Sciatic nerve (tissue), 2 donors: Measurements from ENCODE around the gene TBC1D5. TPM values are rescaled to one million over a fixed set of nuclear protein-coding genes. Genes with fewer than 3 reads are reported as not detected.
"Not testable (repeated sequence)": the region's sequence is repeated elsewhere in the genome, so short reads cannot be mapped to it uniquely, and the experiment has no call there.

Experiments used
- ATAC-seq: fragments of 200-7000 bp; cut with Tn5 transposase; one replicate; pipeline ENCODE4 v1.9.1; 2020; ENCODE audit warnings: mild to moderate bottlenecking, moderate library complexity
- DNase-seq: peaks from one replicate; pipeline ENCODE4 v3.0.0-alpha.2; 2020; ENCODE audit warnings: low spot score
- intact Hi-C: fragments of 100-400 bp; cut with DNase I; formaldehyde crosslinking; loops from one replicate; pipeline ENCODE4 v1.14.2; 2022
- total RNA-seq: library from RNA; stranded (reverse); fragmentation: NEBNext Ultra II Directional; extraction: Animal tissue kit (Norgen Biotek cat#: 25700); gene quantifications from one replicate; pipeline ENCODE4 v1.2.1, GENCODE V29; 2021
- donor health status: DM: no; HTN: no; CAD: no.
- donor health status: DM: no; HTN: no; CAD: no.

The TBC1D5 gene
- total RNA-seq, 1 donor from 2014 or later = 82.6 TPM

DNA sequence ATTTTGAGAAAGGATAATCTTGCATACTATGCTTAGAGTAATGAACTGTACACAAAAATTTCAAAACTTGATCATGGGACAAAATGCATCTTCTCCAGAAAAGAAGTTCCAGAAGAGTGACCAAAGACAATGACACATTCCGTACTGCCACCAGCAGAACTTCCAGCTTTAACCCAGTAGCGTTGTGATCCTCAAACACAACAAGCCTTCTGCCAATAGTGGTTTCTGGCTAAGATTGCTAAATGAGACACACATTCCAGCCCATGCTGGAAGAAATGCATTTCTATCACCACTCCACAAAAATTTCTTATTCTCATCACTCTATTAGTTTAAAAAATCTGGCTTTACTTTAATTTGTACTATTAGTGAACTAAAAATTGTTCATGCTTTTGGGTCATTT, 334.9 kb downstream of the TBC1D5 start:
- ATAC-seq (no peak), DNase-seq (no peak)
- intact Hi-C loops = no loop called here

DNA sequence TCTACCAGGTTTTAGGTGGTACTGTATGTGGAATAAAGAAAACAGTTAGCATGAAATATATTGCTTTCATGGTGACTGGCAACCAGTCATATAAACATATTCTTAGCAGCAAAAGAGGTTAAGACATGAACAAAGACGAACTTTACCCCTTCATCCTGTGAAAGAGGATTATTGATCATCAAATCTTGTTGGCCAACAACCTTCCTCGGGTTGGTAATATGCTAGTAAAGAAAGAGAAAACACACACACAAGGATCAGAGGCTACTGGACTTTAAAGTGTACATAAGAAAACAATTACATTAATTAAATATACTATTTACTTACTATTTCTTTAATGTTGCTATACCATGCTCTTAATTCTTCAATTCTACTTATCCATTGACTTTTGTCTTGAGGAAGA, 337.9 kb downstream of the TBC1D5 start:
- intact Hi-C loops = no loop called here
- DNase-seq (no peak), ATAC-seq (no peak)

DNA sequence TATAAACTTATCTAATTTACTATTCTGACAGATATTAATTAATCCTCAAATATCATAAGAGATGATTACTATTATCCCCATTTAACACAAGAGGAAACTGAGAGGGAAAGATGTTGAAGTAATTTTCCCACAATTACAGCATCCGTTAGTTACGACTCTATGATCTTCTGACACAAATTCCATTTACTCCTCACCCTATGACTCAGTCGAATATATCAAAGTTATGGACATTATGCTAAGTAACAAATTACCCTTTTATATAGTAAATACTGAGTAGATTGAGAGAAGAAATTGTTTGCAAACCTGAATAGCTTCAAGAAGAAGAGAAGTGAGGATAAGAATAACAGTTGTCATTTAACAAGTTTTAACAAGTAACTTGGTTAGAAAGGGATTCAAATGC, 340.0 kb downstream of the TBC1D5 start:
- no peak for ATAC-seq
- no peak for DNase-seq
- intact Hi-C loops = no loop called here

DNA sequence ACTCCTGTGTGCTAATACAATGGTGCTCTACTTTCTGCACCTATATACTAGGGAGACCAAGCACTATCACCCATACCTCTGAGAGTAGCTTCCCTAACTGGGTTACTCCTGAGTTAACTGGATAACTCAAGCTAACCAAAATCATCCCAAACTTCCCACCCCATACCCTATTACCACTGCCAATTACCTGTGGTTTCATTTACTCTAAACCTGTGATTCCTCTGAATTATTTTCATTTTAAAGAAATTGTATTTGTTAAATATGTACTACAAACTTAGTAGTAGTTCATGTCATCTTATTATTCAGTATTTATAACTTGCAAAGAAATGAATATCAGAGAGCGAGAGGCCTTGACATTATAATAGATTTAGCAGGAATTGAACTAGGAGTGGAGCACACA, 340.5 kb downstream of the TBC1D5 start:
- DNase-seq (no peak), ATAC-seq (no peak)
- intact Hi-C loops = no loop called here

DNA sequence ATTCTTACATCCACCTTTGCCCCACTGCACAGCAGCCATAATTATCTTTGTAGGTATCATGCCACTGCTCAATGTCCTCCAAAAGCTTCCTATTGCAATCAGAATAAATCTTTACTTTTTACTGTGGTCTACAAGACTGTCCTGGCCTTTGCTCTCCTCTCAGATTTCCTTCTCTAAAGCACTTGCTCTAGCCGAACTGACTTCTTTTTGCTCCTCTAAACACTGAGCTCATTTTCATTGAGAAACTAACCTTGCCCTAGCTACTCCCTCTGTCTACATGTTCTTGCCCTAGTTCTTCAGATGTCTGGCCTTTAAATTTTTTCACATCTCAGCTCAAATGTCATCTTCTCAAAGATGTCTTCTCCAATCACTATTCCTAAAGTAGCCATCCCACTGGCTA, 342.8 kb downstream of the TBC1D5 start:
- intact Hi-C loops = no loop called here
- ATAC-seq = no peak
- DNase-seq = no peak

DNA sequence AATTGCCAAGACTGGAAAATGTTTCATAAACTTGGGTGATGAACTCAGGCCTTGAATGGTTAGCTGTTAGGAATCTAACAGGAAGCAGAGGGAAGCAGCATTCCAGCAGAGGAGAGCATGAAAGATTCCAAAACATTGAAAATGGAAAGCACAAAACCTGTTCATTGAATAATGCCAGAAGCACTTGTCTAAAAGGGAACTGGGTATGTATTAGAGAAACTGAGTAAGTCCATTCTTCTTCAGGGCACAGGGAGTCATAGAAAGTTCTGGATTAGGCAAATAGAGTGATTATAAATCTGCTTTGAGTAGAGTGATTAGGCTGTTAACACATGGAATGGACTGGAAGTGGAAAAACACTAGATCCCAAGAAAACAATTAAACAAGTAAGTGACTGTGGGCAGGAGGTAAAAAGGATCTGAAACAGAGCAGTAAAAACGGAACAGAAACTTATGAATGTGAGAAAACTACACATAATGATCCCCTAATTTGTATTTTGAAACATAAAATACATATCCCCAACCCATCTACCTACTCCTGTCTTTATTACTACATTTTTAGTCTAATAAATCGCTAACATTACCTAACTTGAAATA, 343.4 kb downstream of the TBC1D5 start:
- ATAC-seq = no peak
- no peak for DNase-seq
- intact Hi-C loops = no loop called here

DNA sequence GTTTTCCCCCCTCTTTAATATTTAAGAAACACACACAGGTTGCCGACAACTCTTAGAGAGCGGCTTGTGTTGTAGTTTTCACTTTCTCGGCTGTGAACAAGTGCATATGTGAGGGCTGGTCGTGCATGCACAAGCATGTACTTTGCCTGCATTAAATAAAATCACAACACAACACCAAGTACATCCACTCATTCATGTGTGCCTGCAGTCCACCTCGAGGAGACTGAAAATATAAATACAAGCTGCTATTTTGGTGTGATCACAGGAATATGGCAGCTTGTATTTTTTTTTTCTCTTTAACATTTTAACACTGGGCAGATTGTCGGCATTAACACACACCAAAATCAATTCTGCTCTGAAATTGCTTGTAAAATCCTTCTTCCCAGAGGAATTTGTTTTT, 346.4 kb downstream of the TBC1D5 start:
- intact Hi-C loops = no loop called here
- ATAC-seq = no peak

DNA sequence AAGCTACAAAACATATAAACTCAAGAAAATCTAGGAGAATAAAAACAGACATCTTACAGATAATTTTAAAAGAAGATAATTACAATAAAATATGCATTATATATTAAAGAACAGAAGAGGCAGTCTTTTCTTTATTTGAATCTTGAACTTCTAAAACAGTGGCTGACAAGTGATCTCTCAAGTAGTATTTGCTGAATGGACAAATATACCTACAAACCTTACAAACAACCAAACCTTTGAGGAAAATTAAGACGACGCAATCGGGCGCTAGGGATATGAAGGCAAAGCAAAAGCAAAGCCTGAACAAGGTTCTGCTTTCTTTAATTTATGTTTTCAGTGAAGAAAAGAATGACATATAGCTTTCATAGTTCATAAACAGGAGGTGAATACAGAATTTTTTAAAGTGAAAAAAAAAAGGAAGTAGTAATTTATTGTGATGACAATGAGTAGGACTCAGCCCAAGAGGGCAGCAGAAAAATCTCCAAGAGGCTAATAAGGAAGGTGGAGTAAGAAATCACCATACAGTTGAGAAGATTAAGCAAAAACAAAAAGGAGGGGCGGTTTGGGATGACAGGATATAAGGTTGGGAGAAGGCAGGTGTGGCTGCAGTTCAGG, 347.8 kb downstream of the TBC1D5 start:
- intact Hi-C loops = no loop called here
- no peak for DNase-seq
- ATAC-seq = no peak

More for the DNA sequence above, 346.4 kb downstream of the TBC1D5 start:
- no peak for DNase-seq

DNA sequence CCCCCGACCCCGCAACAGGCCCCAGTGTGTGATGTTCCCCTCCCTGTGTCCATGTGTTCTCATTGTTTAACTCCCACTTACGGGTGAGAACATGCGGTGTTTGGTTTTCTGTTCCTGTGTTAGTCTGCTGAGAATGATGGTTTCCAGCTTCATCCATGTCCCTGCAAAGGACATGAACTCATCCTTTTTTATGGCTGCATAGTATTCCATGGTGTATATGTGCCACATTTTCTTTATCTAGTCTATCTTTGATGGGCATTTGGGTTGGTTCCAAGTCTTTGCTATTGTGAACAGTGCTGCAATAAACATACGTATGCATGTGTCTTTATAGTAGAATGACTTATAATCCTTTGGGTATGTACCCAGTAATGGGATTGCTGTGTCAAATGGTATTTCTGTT, 349.9 kb downstream of the TBC1D5 start:
- ATAC-seq, DNase-seq, intact Hi-C loops: not testable (repeated sequence)

DNA sequence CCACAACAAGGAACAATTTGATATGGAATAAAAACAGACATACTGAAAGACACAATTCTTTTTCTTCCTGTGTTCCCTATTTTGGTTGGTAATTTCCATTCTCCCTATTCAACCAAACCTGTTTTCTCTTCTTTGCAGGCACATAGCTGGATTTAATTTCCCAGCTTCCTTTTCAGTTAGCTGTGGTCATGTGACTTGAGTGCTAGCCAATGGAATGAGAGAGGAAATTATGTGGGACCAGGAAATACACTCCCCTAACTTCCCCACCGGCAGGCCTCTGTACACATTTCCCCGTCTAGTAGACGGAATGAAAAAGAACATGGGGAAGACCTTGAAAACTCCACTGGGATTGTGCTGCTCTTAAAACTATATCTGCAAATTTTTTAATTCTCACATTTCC, 351.6 kb downstream of the TBC1D5 start:
- ATAC-seq (no peak), DNase-seq (no peak)
- intact Hi-C loops = no loop called here

DNA sequence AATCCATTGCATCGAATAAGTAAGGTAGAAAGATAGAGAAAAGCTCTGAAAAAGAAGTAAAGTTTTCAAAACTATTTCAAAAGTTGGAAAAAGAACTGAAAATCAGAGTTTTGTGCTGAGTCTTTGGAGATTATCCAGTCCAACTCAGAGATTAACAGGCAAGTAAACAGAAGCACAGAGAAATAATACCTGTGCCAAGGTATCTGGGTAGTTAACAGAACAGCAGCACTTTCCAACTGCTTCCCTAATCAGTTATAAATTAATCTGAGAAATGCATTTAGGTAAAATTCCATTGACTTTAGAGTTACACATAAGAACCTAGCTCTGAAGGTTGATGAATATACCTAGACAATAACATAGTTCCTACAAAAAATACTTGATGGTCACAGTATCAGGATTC, 355.3 kb downstream of the TBC1D5 start:
- no peak for DNase-seq
- no peak for ATAC-seq
- intact Hi-C loops = no loop called here

DNA sequence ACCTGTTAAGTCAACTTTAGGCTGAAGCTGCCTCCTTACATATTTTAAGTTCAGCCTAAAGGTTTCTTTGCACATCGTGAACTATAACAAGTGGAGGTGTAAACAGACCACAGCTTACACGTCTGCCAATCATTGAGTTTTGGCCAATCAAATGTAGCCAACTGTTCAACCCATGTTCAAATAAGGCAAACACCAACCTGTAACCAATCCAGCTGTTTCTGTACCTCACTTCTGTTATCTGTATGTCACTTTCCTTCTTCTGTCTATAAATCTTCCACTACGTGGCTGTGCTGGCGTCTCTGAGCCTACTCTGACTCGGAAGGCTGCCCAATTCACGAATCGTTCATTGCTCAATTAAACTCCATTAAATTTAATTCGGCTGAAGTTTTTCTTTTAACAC, 356.0 kb downstream of the TBC1D5 start:
- intact Hi-C loops = no loop called here
- DNase-seq (no peak), ATAC-seq (no peak)

DNA sequence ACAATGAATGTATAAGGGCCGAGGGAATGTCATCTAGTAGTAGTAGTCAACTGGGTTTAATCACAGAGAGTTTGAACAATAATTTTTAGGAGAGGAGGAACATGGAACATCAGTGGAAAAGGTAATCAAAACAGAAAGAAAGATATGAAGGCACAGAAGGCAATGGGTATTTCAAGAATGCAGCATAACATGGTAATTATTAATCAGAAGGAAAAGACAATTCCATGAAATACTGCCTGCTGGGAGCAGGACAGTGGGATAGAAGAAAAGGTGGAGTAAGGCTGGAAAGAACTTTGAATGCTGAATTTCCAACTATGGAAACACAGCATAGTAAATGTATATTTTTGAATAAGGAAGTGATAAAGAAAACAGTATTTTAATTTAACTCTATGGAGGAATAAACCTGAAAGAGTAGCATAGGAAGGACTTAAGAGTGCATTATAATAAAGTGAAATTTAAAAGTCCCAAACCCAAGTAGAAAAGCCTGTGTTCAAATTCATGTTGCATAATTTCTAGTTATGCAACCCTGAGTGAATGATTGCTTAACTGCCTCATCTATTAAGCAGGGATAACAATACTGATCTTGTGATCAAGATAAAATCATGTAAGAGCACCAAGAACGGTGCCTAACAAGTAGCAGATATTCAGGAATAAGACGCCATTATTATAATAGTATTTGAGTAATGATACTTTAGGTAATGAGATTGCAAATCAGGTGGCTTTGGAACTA, 357.7 kb downstream of the TBC1D5 start:
- ATAC-seq (peak; percentile 57), DNase-seq (no peak)
- intact Hi-C loops = no loop called here

DNA sequence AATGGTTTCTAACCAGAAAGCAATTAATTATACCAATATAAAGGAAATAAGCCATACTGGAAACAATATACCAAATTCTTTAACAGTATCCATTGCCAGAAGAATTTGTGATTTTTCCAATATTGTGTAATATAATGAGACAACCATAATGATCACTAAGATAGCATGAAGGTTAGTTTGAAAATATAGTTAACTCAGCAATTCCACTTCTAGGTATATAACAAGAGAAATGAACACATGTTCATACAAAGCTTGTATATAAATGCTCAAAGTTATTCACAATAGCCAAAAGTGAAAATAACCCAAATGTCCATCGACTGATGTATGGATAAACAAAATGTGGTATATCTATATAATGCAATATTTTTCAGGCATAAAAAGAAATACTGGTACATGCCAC, 369.1 kb downstream of the TBC1D5 start:
- DNase-seq = no peak
- intact Hi-C loops = no loop called here
- ATAC-seq = no peak

DNA sequence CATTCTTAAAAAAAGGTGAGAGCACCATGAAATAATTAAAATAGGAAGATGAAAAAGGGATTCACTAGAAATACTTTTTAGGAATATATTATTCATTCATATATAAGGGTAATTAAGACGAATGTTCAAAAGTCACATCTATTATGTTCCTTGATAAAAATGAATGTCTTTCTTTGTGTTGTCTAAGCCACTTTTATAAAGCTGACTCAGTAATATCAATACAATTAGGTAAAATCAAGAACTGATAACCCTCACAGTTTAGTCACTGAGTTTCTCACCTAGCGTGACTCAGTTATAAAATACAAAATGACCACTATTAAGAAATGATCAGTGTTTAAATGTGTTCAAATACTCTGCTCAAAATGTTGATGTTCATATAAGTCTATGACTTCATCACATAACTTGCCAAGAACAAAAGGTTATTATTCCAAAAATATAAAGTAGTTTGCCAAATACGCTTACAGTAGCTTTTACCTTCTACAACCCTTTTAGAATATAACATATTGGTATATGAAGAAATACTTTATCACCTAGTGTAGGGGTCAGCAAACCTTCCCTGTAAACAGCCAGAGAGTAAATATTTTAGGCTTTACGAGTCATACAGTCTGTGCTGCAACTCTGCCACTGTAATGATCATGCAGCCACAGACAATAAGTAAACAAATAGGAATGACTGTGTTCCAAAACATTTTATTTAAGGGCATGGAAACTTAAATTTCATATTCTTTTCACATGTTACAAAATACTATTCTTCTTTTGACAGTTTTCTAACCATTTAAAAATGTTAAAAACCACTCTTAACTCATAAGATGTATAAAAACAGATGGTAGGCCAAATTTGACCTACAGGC, 369.8 kb downstream of the TBC1D5 start:
- DNase-seq (no peak), ATAC-seq (no peak)
- intact Hi-C loops = no loop called here

DNA sequence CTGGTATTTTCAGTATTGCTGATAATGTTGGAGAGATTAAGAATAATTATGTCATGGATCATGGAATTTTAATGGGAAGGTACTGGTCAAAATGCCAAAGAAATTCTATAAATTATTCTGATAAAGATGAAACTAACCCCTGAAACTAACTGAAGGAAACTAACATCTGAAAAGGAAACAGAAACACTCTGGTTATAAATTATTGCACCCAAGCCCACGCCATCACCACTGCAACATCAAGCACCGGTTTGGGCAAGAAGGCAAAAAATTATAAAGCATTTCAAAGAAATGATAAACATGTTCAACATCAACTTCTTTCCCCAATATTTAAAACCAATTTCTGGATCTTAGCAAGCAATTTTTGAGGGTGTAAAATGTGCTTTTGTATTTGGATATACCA, 372.5 kb downstream of the TBC1D5 start:
- ATAC-seq (no peak), DNase-seq (no peak)
- intact Hi-C loops = no loop called here

DNA sequence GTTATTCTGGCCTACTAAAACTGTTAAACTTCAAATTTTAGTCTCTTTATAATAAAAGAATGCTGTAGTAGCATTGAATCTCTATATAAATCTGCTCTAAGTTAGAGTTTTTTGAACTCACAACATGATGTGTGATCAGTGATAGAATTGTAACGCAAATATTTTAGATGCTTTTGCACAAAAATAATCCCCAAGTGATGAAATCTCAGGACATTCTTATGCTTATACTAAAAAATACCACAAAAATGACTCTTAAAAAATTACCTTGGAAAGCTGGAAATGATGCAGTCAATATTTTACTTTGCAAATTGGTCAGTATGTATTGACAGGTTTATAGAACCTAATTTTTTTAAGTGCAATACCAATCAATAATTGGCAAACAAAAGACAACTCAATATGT, 375.3 kb downstream of the TBC1D5 start:
- intact Hi-C loops = no loop called here
- DNase-seq = no peak
- ATAC-seq = no peak

DNA sequence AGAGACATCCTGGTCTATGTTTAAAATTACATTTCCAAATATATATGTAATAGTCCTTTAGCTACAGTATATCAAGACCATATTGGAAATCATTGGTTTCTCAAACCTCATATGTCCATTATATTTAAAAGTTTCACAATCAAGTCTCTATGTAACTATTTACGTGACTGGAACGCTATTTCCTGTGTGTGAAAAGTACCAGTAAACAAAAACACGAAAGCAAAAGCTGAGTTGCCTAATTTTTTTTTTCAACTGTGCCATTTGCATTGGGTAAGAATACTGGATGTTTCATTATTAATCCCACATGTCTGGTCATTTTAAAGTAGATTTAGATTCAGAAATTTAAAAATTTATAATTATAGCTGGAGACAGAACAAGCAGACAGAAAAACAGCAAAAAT, 381.4 kb downstream of the TBC1D5 start:
- intact Hi-C loops = no loop called here
- ATAC-seq = no peak
- DNase-seq = no peak

DNA sequence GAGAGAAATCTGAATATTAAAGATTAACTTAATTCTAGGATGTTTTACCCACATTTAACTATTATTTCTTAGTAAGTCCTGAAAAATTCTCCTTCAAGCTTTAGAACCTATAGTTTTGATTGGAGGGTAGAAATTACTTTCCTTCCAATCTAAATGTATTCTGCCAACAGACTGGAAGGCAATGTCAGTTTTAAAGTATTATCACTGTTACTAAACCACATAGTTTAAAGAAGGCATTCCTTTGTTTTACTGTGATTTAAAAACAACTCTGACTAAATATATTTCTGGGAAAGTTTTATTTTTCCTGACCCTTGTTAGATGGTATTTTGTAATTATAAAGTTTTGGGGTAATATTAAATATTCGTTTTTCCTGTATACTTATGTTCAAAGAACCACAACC, 382.5 kb downstream of the TBC1D5 start:
- no peak for DNase-seq
- intact Hi-C loops = no loop called here
- no peak for ATAC-seq
